Breast epithelium (tissue), 3 donors: Measurements from ENCODE around the gene IRF2.

Experiments
- POLR2A ChIP-seq: fragments of 450-650 bp; IDR thresholded peaks from one replicate; pipeline ENCODE4 v1.6.1; 2016; ENCODE audit warnings: antibody characterized with exemption, mild to moderate bottlenecking, moderate library complexity
- TF ChIP-seq, protein P1 (sequence below), 3 donors: fragments of 450-650 bp; IDR thresholded peaks; one replicate each; pipeline ENCODE4 v1.5.1; 2016 to 2017; ENCODE audit warnings: antibody characterized with exemption in 3 of 3, mild to moderate bottlenecking in 3 of 3, moderate library complexity in 3 of 3

DNA sequence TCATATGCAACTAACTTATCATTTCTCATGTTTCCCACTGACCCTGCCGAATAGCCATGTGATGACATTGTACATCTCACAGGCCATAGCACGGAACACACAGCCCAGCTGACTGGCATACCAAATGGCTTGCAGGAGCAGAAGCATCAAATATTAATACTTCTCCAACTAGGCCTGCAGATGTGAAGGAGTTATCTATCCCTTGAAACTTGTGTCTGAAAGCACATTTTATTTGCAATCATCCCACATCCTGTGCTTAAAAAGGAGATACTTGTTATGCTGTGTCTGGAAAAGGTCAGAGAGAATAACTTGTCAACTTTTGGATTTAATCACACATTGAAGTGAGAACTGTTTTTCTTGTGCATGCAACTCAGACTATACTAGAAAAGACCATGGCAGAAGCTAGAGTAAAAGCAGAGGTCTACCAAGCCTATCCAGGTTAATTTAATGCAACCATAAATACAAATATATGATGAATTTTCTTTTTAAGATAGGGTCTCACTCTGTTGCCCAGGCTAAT, 100.4 kb downstream of the IRF2 start:
- TF ChIP-seq, protein P1, sequence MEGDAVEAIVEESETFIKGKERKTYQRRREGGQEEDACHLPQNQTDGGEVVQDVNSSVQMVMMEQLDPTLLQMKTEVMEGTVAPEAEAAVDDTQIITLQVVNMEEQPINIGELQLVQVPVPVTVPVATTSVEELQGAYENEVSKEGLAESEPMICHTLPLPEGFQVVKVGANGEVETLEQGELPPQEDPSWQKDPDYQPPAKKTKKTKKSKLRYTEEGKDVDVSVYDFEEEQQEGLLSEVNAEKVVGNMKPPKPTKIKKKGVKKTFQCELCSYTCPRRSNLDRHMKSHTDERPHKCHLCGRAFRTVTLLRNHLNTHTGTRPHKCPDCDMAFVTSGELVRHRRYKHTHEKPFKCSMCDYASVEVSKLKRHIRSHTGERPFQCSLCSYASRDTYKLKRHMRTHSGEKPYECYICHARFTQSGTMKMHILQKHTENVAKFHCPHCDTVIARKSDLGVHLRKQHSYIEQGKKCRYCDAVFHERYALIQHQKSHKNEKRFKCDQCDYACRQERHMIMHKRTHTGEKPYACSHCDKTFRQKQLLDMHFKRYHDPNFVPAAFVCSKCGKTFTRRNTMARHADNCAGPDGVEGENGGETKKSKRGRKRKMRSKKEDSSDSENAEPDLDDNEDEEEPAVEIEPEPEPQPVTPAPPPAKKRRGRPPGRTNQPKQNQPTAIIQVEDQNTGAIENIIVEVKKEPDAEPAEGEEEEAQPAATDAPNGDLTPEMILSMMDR (IDR thresholded peaks at IDR 0.05): no peak
- TF ChIP-seq POLR2A: no peak
